ENCODE results near the gene PLXNA4. TPM values are rescaled to one million over a fixed set of nuclear protein-coding genes. Genes with fewer than 3 reads are reported as not detected.

Gene PLXNA4
- polyA plus RNA-seq, 4 donors = 10.5 to 15.5 (median 12.5) TPM

GRCh38 chr7:132290021-132290420 is 286.2 kb downstream of the PLXNA4 start:
- no peak for DNase-seq (ENCODE audit: low read depth in 4 of 4, low spot score in 2 of 4)

GRCh38 chr7:132286836-132287235 is 289.4 kb downstream of the PLXNA4 start:
- DNase-seq (ENCODE audit: low read depth in 4 of 4, low spot score in 2 of 4) = no peak

GRCh38 chr7:132280335-132280734 is 295.9 kb downstream of the PLXNA4 start:
- DNase-seq (ENCODE audit: low read depth in 4 of 4, low spot score in 2 of 4) = no peak

- no peak for DNase-seq (ENCODE audit: low read depth in 4 of 4, low spot score in 2 of 4)
These were observed 296.6 kb downstream of the PLXNA4 start for GRCh38 chr7:132279718-132280117.

- no peak for DNase-seq (ENCODE audit: low read depth in 4 of 4, low spot score in 2 of 4)
These were observed 299.1 kb downstream of the PLXNA4 start for GRCh38 chr7:132276976-132277725.

GRCh38 chr7:132276234-132276630 is 300.0 kb downstream of the PLXNA4 start:
- DNase-seq (ENCODE audit: low read depth in 4 of 4, low spot score in 2 of 4) = no peak

GRCh38 chr7:132275416-132276233 is 300.6 kb downstream of the PLXNA4 start:
- no peak for DNase-seq (ENCODE audit: low read depth in 4 of 4, low spot score in 2 of 4)

GRCh38 chr7:132272763-132273371 is 303.4 kb downstream of the PLXNA4 start:
- DNase-seq (ENCODE audit: low read depth in 4 of 4, low spot score in 2 of 4) = no peak

GRCh38 chr7:132270517-132270916 is 305.8 kb downstream of the PLXNA4 start:
- peak in 1 of 4 donors; percentile 53 for DNase-seq (ENCODE audit: low read depth in 4 of 4, low spot score in 2 of 4)

GRCh38 chr7:132269718-132270117 is 306.6 kb downstream of the PLXNA4 start:
- DNase-seq (ENCODE audit: low read depth in 4 of 4, low spot score in 2 of 4) = no peak

- DNase-seq (ENCODE audit: low read depth in 4 of 4, low spot score in 2 of 4) = no peak
These were observed 313.1 kb downstream of the PLXNA4 start for GRCh38 chr7:132263151-132263550.

GRCh38 chr7:132262160-132262470 is 314.2 kb downstream of the PLXNA4 start:
- DNase-seq (ENCODE audit: low read depth in 4 of 4, low spot score in 2 of 4) = no peak

- no peak for DNase-seq (ENCODE audit: low read depth in 4 of 4, low spot score in 2 of 4)
These were observed 314.7 kb downstream of the PLXNA4 start for GRCh38 chr7:132261327-132262159.

GRCh38 chr7:132258231-132258630 is 318.0 kb downstream of the PLXNA4 start:
- no peak for DNase-seq (ENCODE audit: low read depth in 4 of 4, low spot score in 2 of 4)

GRCh38 chr7:132257253-132257652 is 319.0 kb downstream of the PLXNA4 start:
- no peak for DNase-seq (ENCODE audit: low read depth in 4 of 4, low spot score in 2 of 4)

GRCh38 chr7:132256721-132257212 is 319.5 kb downstream of the PLXNA4 start:
- no peak for DNase-seq (ENCODE audit: low read depth in 4 of 4, low spot score in 2 of 4)

GRCh38 chr7:132255898-132256297 is 320.4 kb downstream of the PLXNA4 start:
- no peak for DNase-seq (ENCODE audit: low read depth in 4 of 4, low spot score in 2 of 4)

GRCh38 chr7:132255115-132255797 is 321.0 kb downstream of the PLXNA4 start:
- no peak for DNase-seq (ENCODE audit: low read depth in 4 of 4, low spot score in 2 of 4)

- no peak for DNase-seq (ENCODE audit: low read depth in 4 of 4, low spot score in 2 of 4)
These were observed 321.8 kb downstream of the PLXNA4 start for GRCh38 chr7:132254455-132254854.

- DNase-seq (ENCODE audit: low read depth in 4 of 4, low spot score in 2 of 4) = no peak
These were observed 323.5 kb downstream of the PLXNA4 start for GRCh38 chr7:132252793-132253100.
